GM23338 (cell line): ENCODE measurements around the gene KCND2. TPM values are rescaled to one million over a fixed set of nuclear protein-coding genes. Genes with fewer than 3 reads are reported as not detected.

Experiments used
- ATAC-seq: fragments of 200-7000 bp; cut with Tn5 transposase; 3 replicates; pipeline ENCODE4 v1.9.1; 2020
- DNase-seq: peaks from one replicate; pipeline ENCODE4 v3.0.0-alpha.2; 2015; ENCODE audit warnings: low spot score
- H2AFZ ChIP-seq: fragments of 200-600 bp; sonication (generic); 2 replicates; pipeline ENCODE4 v1.8.0; 2016; ENCODE audit warnings: antibody characterized with exemption, mild to moderate bottlenecking, moderate library complexity
- H3F3A ChIP-seq: fragments of 200-600 bp; sonication (generic); replicated peaks from 2 replicates; pipeline ENCODE4 v1.8.0; 2017; ENCODE audit warnings: antibody characterized with exemption, mixed run types, low read depth
- H3K27ac ChIP-seq: fragments of 200-600 bp; sonication (generic); 2 replicates; pipeline ENCODE4 v1.6.1; 2016; ENCODE audit warnings: low read depth
- H3K27me3 ChIP-seq: fragments of 200-600 bp; sonication (generic); 2 replicates; pipeline ENCODE4 v1.8.0; 2016; ENCODE audit warnings: mild to moderate bottlenecking, mixed run types, moderate library complexity; ENCODE audit not compliant: insufficient read depth
- H3K36me3 ChIP-seq: fragments of 200-600 bp; sonication (generic); 2 replicates; pipeline ENCODE4 v1.8.0; 2016; ENCODE audit warnings: mild to moderate bottlenecking; ENCODE audit not compliant: insufficient read depth
- H3K4me1 ChIP-seq: fragments of 200-600 bp; sonication (generic); 2 replicates; pipeline ENCODE4 v1.8.0; 2016; ENCODE audit warnings: mild to moderate bottlenecking, moderate library complexity; ENCODE audit not compliant: insufficient read depth
- H3K4me2 ChIP-seq: fragments of 200-600 bp; sonication (generic); 2 replicates; pipeline ENCODE4 v1.7.1; 2017; ENCODE audit warnings: mixed run types
- H3K4me3 ChIP-seq: fragments of 200-600 bp; sonication (generic); 2 replicates; pipeline ENCODE4 v1.6.1; 2016; ENCODE audit warnings: mixed run types
- H3K79me2 ChIP-seq: fragments of 200-600 bp; sonication (generic); replicated peaks from 2 replicates; pipeline ENCODE4 v1.8.0; 2017; ENCODE audit warnings: mild to moderate bottlenecking; ENCODE audit not compliant: insufficient read depth
- H3K9me2 ChIP-seq: fragments of 200-600 bp; sonication (generic); 2 replicates; pipeline ENCODE4 v1.8.0; 2017; ENCODE audit not compliant: insufficient read depth
- H4K20me1 ChIP-seq: fragments of 200-600 bp; sonication (generic); replicated peaks from 2 replicates; pipeline ENCODE4 v1.8.0; 2017; ENCODE audit warnings: mild to moderate bottlenecking; ENCODE audit not compliant: insufficient read depth
- H3K27ac Mint-ChIP-seq: 2 replicates; pipeline ENCODE4 v1.8.0; 2020; ENCODE audit warnings: inconsistent platforms, mild to moderate bottlenecking, moderate library complexity, mixed read lengths
- H3K27me3 Mint-ChIP-seq: 3 replicates; pipeline ENCODE4 v1.8.0; 2022; ENCODE audit warnings: low read depth, mild to moderate bottlenecking, moderate library complexity, mixed read lengths, inconsistent platforms; ENCODE audit not compliant: insufficient read depth, poor library complexity
- H3K36me3 Mint-ChIP-seq: 3 replicates; pipeline ENCODE4 v1.8.0; 2021; ENCODE audit warnings: low read depth, mild to moderate bottlenecking, inconsistent platforms, moderate library complexity, mixed read lengths
- H3K4me1 Mint-ChIP-seq: 3 replicates; pipeline ENCODE4 v1.8.0; 2020; ENCODE audit warnings: mild to moderate bottlenecking, inconsistent platforms, mixed read lengths
- H3K4me3 Mint-ChIP-seq: 3 replicates; pipeline ENCODE4 v1.8.0; 2021; ENCODE audit warnings: moderate library complexity, mild to moderate bottlenecking, inconsistent platforms, mixed read lengths
- H3K9me3 Mint-ChIP-seq: 3 replicates; pipeline ENCODE4 v1.8.0; 2020; ENCODE audit warnings: moderate library complexity, mild to moderate bottlenecking, inconsistent platforms, mixed read lengths
- EZH2phosphoT487 ChIP-seq: fragments of 200-600 bp; sonication (generic); IDR thresholded peaks from one replicate; pipeline ENCODE4 v1.8.1; 2018; ENCODE audit warnings: antibody characterized with exemption; ENCODE audit not compliant: unreplicated experiment
- STAT1 ChIP-seq: IDR thresholded peaks from one replicate; pipeline ENCODE4 v1.6.1; 2016; ENCODE audit warnings: antibody characterized with exemption; ENCODE audit not compliant: unreplicated experiment
- ZNF114 ChIP-seq: fragments of 250-450 bp; sonication (Bioruptor Pico); IDR thresholded peaks from 2 replicates; pipeline ENCODE4 v1.5.0; 2020; ENCODE audit warnings: mild to moderate bottlenecking, moderate library complexity
- polyA plus RNA-seq: library from polyadenylated mRNA; unstranded; fragments of >200 nt; fragmentation: Nextera tagmentation; extraction: Ambion mirVana; gene quantifications from 2 replicates; pipeline ENCODE4 v1.2.1, GENCODE V29; 2016
- total RNA-seq: library from RNA; depleted of rRNA; stranded (reverse); fragments of >200 nt; shearing (Covaris generic); gene quantifications from 2 replicates; pipeline ENCODE4 v1.2.3, GENCODE V29; 2014
- TF ChIP-seq, protein P1 (sequence below): fragments of 250-450 bp; sonication (Bioruptor Pico); IDR thresholded peaks from 2 replicates; pipeline ENCODE4 v1.5.0; 2020; ENCODE audit warnings: mild to moderate bottlenecking, moderate library complexity
- TF ChIP-seq, protein P2 (sequence below): IDR thresholded peaks from one replicate; pipeline ENCODE4 v1.6.1; 2018; ENCODE audit warnings: antibody characterized with exemption; ENCODE audit not compliant: unreplicated experiment
- TF ChIP-seq, protein P3 (sequence below): IDR thresholded peaks from 2 replicates; pipeline ENCODE4 v1.6.1; 2016; ENCODE audit warnings: antibody characterized with exemption
- TF ChIP-seq, protein P4 (sequence below), 2 experiments: fragments of 200-600 bp in 1 of 2; sonication (generic) in 1 of 2; conservative IDR thresholded peaks; 2 replicates each; pipeline versions ENCODE4 v1.5.1 to v1.6.1; 2016 to 2017; ENCODE audit warnings: antibody characterized with exemption in 2 of 2, low read depth in 2 of 2, mild to moderate bottlenecking in 2 of 2, moderate library complexity in 1 of 2

Gene KCND2
- total and polyA plus RNA-seq, 2 experiments from 2014 or later: 7.1 to 15.6 TPM

DNA sequence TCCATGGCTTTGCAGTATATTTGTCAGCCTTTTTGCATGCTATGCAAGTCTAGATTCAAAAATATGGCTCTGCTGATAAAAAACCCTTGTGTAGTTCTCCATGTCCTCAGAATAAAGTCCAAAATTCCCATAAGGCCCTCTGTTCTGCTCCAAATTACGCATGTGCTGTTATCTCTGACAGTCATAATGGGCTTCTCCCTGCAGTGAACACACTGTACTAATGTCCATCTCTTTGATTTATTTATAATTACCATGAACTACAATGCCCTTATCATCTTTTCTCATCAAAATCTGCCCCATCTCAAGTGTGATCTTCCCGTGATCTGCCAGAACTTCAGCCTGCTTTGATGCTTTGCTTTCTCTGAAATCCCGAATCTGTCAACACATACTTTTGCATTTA, 497.2 kb downstream of the KCND2 start (continued):
- TF ChIP-seq, protein P1, sequence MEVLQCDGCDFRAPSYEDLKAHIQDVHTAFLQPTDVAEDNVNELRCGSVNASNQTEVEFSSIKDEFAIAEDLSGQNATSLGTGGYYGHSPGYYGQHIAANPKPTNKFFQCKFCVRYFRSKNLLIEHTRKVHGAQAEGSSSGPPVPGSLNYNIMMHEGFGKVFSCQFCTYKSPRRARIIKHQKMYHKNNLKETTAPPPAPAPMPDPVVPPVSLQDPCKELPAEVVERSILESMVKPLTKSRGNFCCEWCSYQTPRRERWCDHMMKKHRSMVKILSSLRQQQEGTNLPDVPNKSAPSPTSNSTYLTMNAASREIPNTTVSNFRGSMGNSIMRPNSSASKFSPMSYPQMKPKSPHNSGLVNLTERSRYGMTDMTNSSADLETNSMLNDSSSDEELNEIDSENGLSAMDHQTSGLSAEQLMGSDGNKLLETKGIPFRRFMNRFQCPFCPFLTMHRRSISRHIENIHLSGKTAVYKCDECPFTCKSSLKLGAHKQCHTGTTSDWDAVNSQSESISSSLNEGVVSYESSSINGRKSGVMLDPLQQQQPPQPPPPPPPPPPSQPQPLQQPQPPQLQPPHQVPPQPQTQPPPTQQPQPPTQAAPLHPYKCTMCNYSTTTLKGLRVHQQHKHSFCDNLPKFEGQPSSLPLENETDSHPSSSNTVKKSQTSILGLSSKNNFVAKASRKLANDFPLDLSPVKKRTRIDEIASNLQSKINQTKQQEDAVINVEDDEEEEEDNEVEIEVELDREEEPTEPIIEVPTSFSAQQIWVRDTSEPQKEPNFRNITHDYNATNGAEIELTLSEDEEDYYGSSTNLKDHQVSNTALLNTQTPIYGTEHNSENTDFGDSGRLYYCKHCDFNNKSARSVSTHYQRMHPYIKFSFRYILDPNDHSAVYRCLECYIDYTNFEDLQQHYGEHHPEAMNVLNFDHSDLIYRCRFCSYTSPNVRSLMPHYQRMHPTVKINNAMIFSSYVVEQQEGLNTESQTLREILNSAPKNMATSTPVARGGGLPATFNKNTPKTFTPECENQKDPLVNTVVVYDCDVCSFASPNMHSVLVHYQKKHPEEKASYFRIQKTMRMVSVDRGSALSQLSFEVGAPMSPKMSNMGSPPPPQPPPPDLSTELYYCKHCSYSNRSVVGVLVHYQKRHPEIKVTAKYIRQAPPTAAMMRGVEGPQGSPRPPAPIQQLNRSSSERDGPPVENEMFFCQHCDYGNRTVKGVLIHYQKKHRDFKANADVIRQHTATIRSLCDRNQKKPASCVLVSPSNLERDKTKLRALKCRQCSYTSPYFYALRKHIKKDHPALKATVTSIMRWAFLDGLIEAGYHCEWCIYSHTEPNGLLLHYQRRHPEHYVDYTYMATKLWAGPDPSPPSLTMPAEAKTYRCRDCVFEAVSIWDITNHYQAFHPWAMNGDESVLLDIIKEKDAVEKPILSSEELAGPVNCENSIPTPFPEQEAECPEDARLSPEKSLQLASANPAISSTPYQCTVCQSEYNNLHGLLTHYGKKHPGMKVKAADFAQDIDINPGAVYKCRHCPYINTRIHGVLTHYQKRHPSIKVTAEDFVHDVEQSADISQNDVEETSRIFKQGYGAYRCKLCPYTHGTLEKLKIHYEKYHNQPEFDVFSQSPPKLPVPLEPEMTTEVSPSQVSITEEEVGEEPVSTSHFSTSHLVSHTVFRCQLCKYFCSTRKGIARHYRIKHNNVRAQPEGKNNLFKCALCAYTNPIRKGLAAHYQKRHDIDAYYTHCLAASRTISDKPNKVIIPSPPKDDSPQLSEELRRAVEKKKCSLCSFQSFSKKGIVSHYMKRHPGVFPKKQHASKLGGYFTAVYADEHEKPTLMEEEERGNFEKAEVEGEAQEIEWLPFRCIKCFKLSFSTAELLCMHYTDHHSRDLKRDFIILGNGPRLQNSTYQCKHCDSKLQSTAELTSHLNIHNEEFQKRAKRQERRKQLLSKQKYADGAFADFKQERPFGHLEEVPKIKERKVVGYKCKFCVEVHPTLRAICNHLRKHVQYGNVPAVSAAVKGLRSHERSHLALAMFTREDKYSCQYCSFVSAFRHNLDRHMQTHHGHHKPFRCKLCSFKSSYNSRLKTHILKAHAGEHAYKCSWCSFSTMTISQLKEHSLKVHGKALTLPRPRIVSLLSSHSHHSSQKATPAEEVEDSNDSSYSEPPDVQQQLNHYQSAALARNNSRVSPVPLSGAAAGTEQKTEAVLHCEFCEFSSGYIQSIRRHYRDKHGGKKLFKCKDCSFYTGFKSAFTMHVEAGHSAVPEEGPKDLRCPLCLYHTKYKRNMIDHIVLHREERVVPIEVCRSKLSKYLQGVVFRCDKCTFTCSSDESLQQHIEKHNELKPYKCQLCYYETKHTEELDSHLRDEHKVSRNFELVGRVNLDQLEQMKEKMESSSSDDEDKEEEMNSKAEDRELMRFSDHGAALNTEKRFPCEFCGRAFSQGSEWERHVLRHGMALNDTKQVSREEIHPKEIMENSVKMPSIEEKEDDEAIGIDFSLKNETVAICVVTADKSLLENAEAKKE (CRISPR knock-in tag): no peak
- TF ChIP-seq, protein P2, sequence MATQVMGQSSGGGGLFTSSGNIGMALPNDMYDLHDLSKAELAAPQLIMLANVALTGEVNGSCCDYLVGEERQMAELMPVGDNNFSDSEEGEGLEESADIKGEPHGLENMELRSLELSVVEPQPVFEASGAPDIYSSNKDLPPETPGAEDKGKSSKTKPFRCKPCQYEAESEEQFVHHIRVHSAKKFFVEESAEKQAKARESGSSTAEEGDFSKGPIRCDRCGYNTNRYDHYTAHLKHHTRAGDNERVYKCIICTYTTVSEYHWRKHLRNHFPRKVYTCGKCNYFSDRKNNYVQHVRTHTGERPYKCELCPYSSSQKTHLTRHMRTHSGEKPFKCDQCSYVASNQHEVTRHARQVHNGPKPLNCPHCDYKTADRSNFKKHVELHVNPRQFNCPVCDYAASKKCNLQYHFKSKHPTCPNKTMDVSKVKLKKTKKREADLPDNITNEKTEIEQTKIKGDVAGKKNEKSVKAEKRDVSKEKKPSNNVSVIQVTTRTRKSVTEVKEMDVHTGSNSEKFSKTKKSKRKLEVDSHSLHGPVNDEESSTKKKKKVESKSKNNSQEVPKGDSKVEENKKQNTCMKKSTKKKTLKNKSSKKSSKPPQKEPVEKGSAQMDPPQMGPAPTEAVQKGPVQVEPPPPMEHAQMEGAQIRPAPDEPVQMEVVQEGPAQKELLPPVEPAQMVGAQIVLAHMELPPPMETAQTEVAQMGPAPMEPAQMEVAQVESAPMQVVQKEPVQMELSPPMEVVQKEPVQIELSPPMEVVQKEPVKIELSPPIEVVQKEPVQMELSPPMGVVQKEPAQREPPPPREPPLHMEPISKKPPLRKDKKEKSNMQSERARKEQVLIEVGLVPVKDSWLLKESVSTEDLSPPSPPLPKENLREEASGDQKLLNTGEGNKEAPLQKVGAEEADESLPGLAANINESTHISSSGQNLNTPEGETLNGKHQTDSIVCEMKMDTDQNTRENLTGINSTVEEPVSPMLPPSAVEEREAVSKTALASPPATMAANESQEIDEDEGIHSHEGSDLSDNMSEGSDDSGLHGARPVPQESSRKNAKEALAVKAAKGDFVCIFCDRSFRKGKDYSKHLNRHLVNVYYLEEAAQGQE: no peak
- TF ChIP-seq, protein P3, sequence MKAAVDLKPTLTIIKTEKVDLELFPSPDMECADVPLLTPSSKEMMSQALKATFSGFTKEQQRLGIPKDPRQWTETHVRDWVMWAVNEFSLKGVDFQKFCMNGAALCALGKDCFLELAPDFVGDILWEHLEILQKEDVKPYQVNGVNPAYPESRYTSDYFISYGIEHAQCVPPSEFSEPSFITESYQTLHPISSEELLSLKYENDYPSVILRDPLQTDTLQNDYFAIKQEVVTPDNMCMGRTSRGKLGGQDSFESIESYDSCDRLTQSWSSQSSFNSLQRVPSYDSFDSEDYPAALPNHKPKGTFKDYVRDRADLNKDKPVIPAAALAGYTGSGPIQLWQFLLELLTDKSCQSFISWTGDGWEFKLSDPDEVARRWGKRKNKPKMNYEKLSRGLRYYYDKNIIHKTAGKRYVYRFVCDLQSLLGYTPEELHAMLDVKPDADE: no peak
- no peak for TF ChIP-seq ZNF114 (CRISPR knock-in tag)

DNA sequence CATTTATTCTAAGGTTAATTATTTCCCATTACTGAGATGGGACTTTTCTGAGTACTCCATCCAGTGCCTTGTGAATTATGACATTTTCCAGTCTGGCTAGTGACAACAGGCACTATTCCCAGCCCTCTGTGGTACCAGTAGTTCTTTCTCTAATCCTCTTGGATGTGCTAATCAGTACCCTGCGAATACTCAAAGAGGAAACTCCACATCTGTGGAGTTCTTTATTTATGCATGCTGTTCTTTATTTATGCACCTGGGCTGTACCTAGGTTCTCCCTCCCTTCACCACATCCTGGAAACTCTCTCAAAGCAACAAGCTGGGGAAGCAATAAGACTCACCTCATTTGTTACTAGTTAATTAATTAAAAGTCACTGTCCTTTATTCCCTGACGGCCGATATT, 501.5 kb downstream of the KCND2 start:
- no peaks in the 10 kb centered on the region for H3K36me3 ChIP-seq
- no peaks in the 10 kb centered on the region for H3K79me2 ChIP-seq
- peaks cover 17% of the 10 kb centered on the region for H3K4me1 Mint-ChIP-seq
- H3K27ac Mint-ChIP-seq: no peak overlapping the region
- no peaks in the 10 kb centered on the region for H3K27me3 Mint-ChIP-seq
- no peaks in the 10 kb centered on the region for H3K9me2 ChIP-seq
- no peaks in the 10 kb centered on the region for H3K36me3 Mint-ChIP-seq
- no peaks in the 10 kb centered on the region for H3F3A ChIP-seq
- no peak overlapping the region for H3K4me3 ChIP-seq
- peak; percentile 51 for DNase-seq
- no peaks in the 10 kb centered on the region for H4K20me1 ChIP-seq
- H3K4me1 ChIP-seq: peaks cover 15% of the 10 kb centered on the region
- H3K27me3 ChIP-seq: no peaks in the 10 kb centered on the region
- no peak overlapping the region for H3K4me2 ChIP-seq
- peak overlapping the region; percentile 34; the same call in 1 of the 3 replicates for H3K4me3 Mint-ChIP-seq
- no peak overlapping the region for H3K27ac ChIP-seq
- ATAC-seq: peak; percentile 96
- no peaks in the 10 kb centered on the region for H3K9me3 Mint-ChIP-seq
- no peak overlapping the region for H2AFZ ChIP-seq
- TF ChIP-seq EZH2phosphoT487 (no peak), STAT1 (no peak)
- TF ChIP-seq, protein P4, sequence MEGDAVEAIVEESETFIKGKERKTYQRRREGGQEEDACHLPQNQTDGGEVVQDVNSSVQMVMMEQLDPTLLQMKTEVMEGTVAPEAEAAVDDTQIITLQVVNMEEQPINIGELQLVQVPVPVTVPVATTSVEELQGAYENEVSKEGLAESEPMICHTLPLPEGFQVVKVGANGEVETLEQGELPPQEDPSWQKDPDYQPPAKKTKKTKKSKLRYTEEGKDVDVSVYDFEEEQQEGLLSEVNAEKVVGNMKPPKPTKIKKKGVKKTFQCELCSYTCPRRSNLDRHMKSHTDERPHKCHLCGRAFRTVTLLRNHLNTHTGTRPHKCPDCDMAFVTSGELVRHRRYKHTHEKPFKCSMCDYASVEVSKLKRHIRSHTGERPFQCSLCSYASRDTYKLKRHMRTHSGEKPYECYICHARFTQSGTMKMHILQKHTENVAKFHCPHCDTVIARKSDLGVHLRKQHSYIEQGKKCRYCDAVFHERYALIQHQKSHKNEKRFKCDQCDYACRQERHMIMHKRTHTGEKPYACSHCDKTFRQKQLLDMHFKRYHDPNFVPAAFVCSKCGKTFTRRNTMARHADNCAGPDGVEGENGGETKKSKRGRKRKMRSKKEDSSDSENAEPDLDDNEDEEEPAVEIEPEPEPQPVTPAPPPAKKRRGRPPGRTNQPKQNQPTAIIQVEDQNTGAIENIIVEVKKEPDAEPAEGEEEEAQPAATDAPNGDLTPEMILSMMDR (conservative IDR thresholded peaks at IDR 0.05; ENCODE audit: low read depth in 2 of 2): no peak
